Smooth muscle cell (in vitro differentiated cells): ENCODE measurements around the gene POLR3GL. TPM values are rescaled to one million over a fixed set of nuclear protein-coding genes. Genes with fewer than 3 reads are reported as not detected.

Source experiments
- polyA plus RNA-seq: library from polyadenylated mRNA; unstranded; fragments of >200 nt; fragmentation: Nextera tagmentation; extraction: Ambion mirVana; gene quantifications from 2 replicates; pipeline ENCODE4 v1.2.1, GENCODE V29; 2016
- total RNA-seq: library from RNA; depleted of rRNA; stranded (reverse); fragments of >200 nt; gene quantifications from 2 replicates; pipeline ENCODE4 v1.2.3, GENCODE V29; 2014

Gene POLR3GL
- total and polyA plus RNA-seq, 2 experiments from 2014 or later = 22.2 to 33.6 TPM

Other genes starting within 250 kb of the POLR3GL start
- gene CD160, start 245.2 kb upstream of the POLR3GL start, total RNA-seq = 0.04 TPM in 1 of 2 replicates, not detected in the other
- 0.40 TPM in 1 of 2 replicates, not detected in the other for gene CD160, start 245.2 kb upstream of the POLR3GL start, polyA plus RNA-seq
- 8.6 and 9.2 TPM in 2 replicates for gene RNF115, start 140.6 kb upstream of the POLR3GL start, total RNA-seq
- 4.2 and 4.5 TPM in 2 replicates for gene RNF115, start 140.6 kb upstream of the POLR3GL start, polyA plus RNA-seq
- gene POLR3C, start 140.5 kb upstream of the POLR3GL start, total RNA-seq = 22.6 and 31.6 TPM in 2 replicates
- gene POLR3C, start 140.5 kb upstream of the POLR3GL start, polyA plus RNA-seq = 30.2 and 31.7 TPM in 2 replicates
- gene NUDT17, start 119.1 kb upstream of the POLR3GL start, total RNA-seq = 1.1 and 2.5 TPM in 2 replicates
- 6.8 and 7.9 TPM in 2 replicates for gene NUDT17, start 119.1 kb upstream of the POLR3GL start, polyA plus RNA-seq
- gene PIAS3, start 105.6 kb upstream of the POLR3GL start, total RNA-seq = 39.2 and 42.7 TPM in 2 replicates
- gene PIAS3, start 105.6 kb upstream of the POLR3GL start, polyA plus RNA-seq = 57.6 and 62.0 TPM in 2 replicates
- gene ANKRD35, start 78.8 kb upstream of the POLR3GL start, total RNA-seq = 1.1 and 1.8 TPM in 2 replicates
- gene ANKRD35, start 78.8 kb upstream of the POLR3GL start, polyA plus RNA-seq = 1.5 and 1.7 TPM in 2 replicates
- gene ITGA10, start 54.6 kb upstream of the POLR3GL start, total RNA-seq = 0.27 and 0.40 TPM in 2 replicates
- gene ITGA10, start 54.6 kb upstream of the POLR3GL start, polyA plus RNA-seq = 0.14 and 0.45 TPM in 2 replicates
- 22.8 and 34.3 TPM in 2 replicates for gene PEX11B, start 46.0 kb upstream of the POLR3GL start, total RNA-seq
- gene PEX11B, start 46.0 kb upstream of the POLR3GL start, polyA plus RNA-seq = 23.6 and 28.5 TPM in 2 replicates
- 143 and 144 TPM in 2 replicates for gene RBM8A, start 37.2 kb upstream of the POLR3GL start, total RNA-seq
- 195 and 211 TPM in 2 replicates for gene RBM8A, start 37.2 kb upstream of the POLR3GL start, polyA plus RNA-seq
- 23.2 and 32.7 TPM in 2 replicates for gene LIX1L, start 6.7 kb upstream of the POLR3GL start, total RNA-seq
- gene LIX1L, start 6.7 kb upstream of the POLR3GL start, polyA plus RNA-seq = 26.2 and 31.1 TPM in 2 replicates
- 0.36 and 0.49 TPM in 2 replicates for gene ANKRD34A, start 115 bp upstream of the POLR3GL start, total RNA-seq
- gene ANKRD34A, start 115 bp upstream of the POLR3GL start, polyA plus RNA-seq = 1.3 and 2.4 TPM in 2 replicates
- gene TXNIP, start 31.9 kb downstream of the POLR3GL start, total RNA-seq = 365 and 384 TPM in 2 replicates
- 197 and 206 TPM in 2 replicates for gene TXNIP, start 31.9 kb downstream of the POLR3GL start, polyA plus RNA-seq
- not detected in 2 replicates for gene HJV, start 57.0 kb downstream of the POLR3GL start, total RNA-seq
- gene HJV, start 57.0 kb downstream of the POLR3GL start, polyA plus RNA-seq = not detected in 2 replicates
- 1.4 and 1.7 TPM in 2 replicates for gene NBPF10, start 180.1 kb downstream of the POLR3GL start, total RNA-seq
- 1.0 and 1.5 TPM in 2 replicates for gene NBPF10, start 180.1 kb downstream of the POLR3GL start, polyA plus RNA-seq